Loucy (cell line): ENCODE measurements around the gene TACR1.

Experiments used
- H2AFZ ChIP-seq: fragments of 200-600 bp; sonication (generic); 2 replicates; pipeline ENCODE4 v1.6.0; 2016; ENCODE audit warnings: antibody characterized with exemption, mild to moderate bottlenecking, low read length, moderate library complexity
- H3F3A ChIP-seq: fragments of 200-600 bp; 2 replicates; pipeline ENCODE4 v1.6.0; 2016; ENCODE audit warnings: antibody characterized with exemption, low read depth, mild to moderate bottlenecking
- H3K27me3 ChIP-seq: fragments of 200-600 bp; sonication (generic); 2 replicates; pipeline ENCODE4 v1.6.1; 2014; ENCODE audit warnings: low read length, mild to moderate bottlenecking; ENCODE audit not compliant: insufficient read depth, poor library complexity, severe bottlenecking
- H3K36me3 ChIP-seq: fragments of 200-600 bp; sonication (generic); 2 replicates; pipeline ENCODE4 v1.6.1; 2016; ENCODE audit warnings: low read length; ENCODE audit not compliant: insufficient read depth
- H3K4me1 ChIP-seq: fragments of 200-600 bp; sonication (generic); 2 replicates; pipeline ENCODE4 v1.5.1; 2014; ENCODE audit warnings: low read length, mild to moderate bottlenecking; ENCODE audit not compliant: insufficient read depth, poor library complexity, severe bottlenecking
- H3K4me2 ChIP-seq: fragments of 200-600 bp; sonication (generic); 2 replicates; pipeline ENCODE4 v1.6.0; 2014; ENCODE audit warnings: antibody characterized with exemption, low read length, low read depth, mild to moderate bottlenecking; ENCODE audit not compliant: poor library complexity, severe bottlenecking
- H3K4me3 ChIP-seq: fragments of 200-600 bp; sonication (generic); 2 replicates; pipeline ENCODE4 v1.5.1; 2014; ENCODE audit warnings: low read length, mild to moderate bottlenecking, mixed read lengths; ENCODE audit not compliant: poor library complexity, severe bottlenecking
- H3K79me2 ChIP-seq: fragments of 200-600 bp; sonication (generic); 2 replicates; pipeline ENCODE4 v1.6.1; 2014; ENCODE audit warnings: low read length; ENCODE audit not compliant: insufficient read depth
- H3K9ac ChIP-seq: fragments of 200-600 bp; sonication (generic); 2 replicates; pipeline ENCODE4 v1.6.0; 2014; ENCODE audit warnings: mild to moderate bottlenecking, low read depth, low read length, moderate library complexity; ENCODE audit not compliant: poor library complexity, severe bottlenecking
- H3K9me2 ChIP-seq: fragments of 200-600 bp; sonication (generic); replicated peaks from 2 replicates; pipeline ENCODE4 v1.6.1; 2016; ENCODE audit warnings: low read depth, low read length, mixed read lengths
- H3K9me3 ChIP-seq: fragments of 200-600 bp; sonication (generic); 2 replicates; pipeline ENCODE4 v1.6.1; 2014; ENCODE audit warnings: mild to moderate bottlenecking, antibody characterized with exemption, low read length, low read depth; ENCODE audit not compliant: insufficient read depth
- H4K20me1 ChIP-seq: fragments of 200-600 bp; sonication (generic); 2 replicates; pipeline ENCODE4 v1.6.0; 2014; ENCODE audit warnings: antibody characterized with exemption, low read length, mild to moderate bottlenecking; ENCODE audit not compliant: insufficient read depth, poor library complexity, severe bottlenecking
- EZH2phosphoT487 ChIP-seq: fragments of 200-600 bp; IDR thresholded peaks from 2 replicates; pipeline ENCODE4 v1.6.1; 2018; ENCODE audit warnings: antibody characterized with exemption, mild to moderate bottlenecking, moderate library complexity, borderline replicate concordance
- TF ChIP-seq, protein P1 (sequence below): fragments of 200-600 bp; sonication (generic); conservative IDR thresholded peaks from 2 replicates; pipeline ENCODE4 v1.5.1; 2014; ENCODE audit warnings: mild to moderate bottlenecking, antibody characterized with exemption, low read length

Gene TACR1

DNA sequence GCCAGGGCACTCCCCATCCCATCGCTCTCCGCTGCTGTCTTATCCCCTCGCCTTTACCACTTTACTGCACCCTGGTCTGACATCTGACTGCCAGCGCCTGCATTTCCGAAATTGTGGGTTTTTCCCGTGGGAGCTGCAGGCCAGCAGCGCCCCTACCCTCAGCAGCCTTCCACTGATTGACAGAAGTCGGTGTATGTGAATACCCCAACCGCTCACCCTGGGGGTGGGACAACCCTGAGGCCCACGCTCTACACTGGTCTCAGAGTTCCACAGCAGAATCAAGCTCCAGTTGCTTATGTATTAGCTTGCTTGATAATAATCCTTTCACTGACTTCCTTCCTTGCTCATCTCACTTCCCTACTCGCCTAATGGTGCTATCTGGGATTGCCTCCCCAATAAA, 178.8 kb downstream of the TACR1 start:
- no peaks in the 10 kb centered on the region for H3K36me3 ChIP-seq
- no peaks in the 10 kb centered on the region for H3K27me3 ChIP-seq
- H2AFZ ChIP-seq: no peak overlapping the region
- no peaks in the 10 kb centered on the region for H3K9me3 ChIP-seq
- H3K9me2 ChIP-seq: no peaks in the 10 kb centered on the region
- no peak overlapping the region for H3K4me3 ChIP-seq
- TF ChIP-seq EZH2phosphoT487: no peak
- TF ChIP-seq, protein P1, sequence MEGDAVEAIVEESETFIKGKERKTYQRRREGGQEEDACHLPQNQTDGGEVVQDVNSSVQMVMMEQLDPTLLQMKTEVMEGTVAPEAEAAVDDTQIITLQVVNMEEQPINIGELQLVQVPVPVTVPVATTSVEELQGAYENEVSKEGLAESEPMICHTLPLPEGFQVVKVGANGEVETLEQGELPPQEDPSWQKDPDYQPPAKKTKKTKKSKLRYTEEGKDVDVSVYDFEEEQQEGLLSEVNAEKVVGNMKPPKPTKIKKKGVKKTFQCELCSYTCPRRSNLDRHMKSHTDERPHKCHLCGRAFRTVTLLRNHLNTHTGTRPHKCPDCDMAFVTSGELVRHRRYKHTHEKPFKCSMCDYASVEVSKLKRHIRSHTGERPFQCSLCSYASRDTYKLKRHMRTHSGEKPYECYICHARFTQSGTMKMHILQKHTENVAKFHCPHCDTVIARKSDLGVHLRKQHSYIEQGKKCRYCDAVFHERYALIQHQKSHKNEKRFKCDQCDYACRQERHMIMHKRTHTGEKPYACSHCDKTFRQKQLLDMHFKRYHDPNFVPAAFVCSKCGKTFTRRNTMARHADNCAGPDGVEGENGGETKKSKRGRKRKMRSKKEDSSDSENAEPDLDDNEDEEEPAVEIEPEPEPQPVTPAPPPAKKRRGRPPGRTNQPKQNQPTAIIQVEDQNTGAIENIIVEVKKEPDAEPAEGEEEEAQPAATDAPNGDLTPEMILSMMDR: no peak
- H3K79me2 ChIP-seq: no peaks in the 10 kb centered on the region
- no peaks in the 10 kb centered on the region for H3F3A ChIP-seq
- no peaks in the 10 kb centered on the region for H4K20me1 ChIP-seq
- H3K4me2 ChIP-seq: no peak overlapping the region
- no peak overlapping the region for H3K9ac ChIP-seq
- no peaks in the 10 kb centered on the region for H3K4me1 ChIP-seq

DNA sequence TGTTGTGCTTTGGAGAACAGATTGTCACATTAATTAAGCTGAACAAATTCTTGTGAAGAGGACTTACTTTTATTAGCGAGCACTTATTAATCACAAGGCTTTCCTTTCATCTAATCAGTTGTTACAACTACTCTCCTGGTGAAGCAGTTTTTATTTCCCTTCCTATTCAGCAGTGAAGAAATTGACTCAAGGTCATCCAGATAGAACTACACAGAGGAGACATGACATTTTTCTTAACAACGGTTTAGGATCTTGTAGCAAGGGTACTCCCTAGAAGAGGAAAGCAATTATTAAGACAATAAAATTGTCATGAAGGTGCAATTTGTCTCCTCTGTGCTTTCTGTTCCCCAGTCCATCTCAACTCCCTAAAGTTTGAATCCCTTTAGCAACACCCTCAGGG, 179.5 kb downstream of the TACR1 start:
- Histone ChIP-seq H3K4me2 (no peak overlapping the region), H3K4me1 (no peaks in the 10 kb centered on the region), H3K79me2 (no peaks in the 10 kb centered on the region), H3K4me3 (no peak overlapping the region), H2AFZ (no peak overlapping the region), H3K9me3 (no peaks in the 10 kb centered on the region), H3F3A (no peaks in the 10 kb centered on the region), H3K27me3 (no peaks in the 10 kb centered on the region), H3K9ac (no peak overlapping the region), H4K20me1 (no peaks in the 10 kb centered on the region), H3K9me2 (no peaks in the 10 kb centered on the region), H3K36me3 (no peaks in the 10 kb centered on the region)
- TF ChIP-seq, protein P1: no peak
- TF ChIP-seq EZH2phosphoT487: no peak

DNA sequence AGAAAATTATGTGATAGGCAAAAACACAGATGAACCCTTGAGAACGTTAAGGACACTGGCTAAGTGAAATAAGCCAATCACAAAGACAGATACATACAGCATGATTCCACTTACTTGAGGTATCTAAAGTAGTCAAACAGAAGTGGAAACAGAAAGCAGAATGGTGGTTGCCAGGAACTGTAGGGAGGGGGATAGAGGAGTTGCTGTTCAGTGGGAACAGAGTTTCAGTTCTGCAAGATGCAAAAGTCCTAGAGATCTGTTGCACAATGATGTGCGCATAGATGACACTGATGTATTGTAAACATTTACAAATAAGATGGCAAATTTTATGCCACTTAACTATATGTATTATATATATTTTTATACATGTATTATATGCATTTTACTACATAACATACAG, 181.2 kb downstream of the TACR1 start:
- H2AFZ ChIP-seq: no peak overlapping the region
- H3K4me3 ChIP-seq: no peak overlapping the region
- H4K20me1 ChIP-seq: no peaks in the 10 kb centered on the region
- no peaks in the 10 kb centered on the region for H3F3A ChIP-seq
- no peaks in the 10 kb centered on the region for H3K9me2 ChIP-seq
- no peaks in the 10 kb centered on the region for H3K4me1 ChIP-seq
- no peak for TF ChIP-seq EZH2phosphoT487
- TF ChIP-seq, protein P1: no peak
- no peaks in the 10 kb centered on the region for H3K36me3 ChIP-seq
- H3K79me2 ChIP-seq: no peaks in the 10 kb centered on the region
- no peaks in the 10 kb centered on the region for H3K27me3 ChIP-seq
- no peak overlapping the region for H3K4me2 ChIP-seq
- no peak overlapping the region for H3K9ac ChIP-seq
- H3K9me3 ChIP-seq: no peaks in the 10 kb centered on the region
